Thyroid gland (tissue), 4 donors: Measurements from ENCODE around the gene ITGA8. TPM values are rescaled to one million over a fixed set of nuclear protein-coding genes. Genes with fewer than 3 reads are reported as not detected.

ENCODE experiments used
- DNase-seq, 2 donors: peaks; one replicate each; pipeline ENCODE4 v3.0.0-alpha.2; 2019
- H3K27ac ChIP-seq, 3 donors: fragments of 200-600 bp; sonication (generic); 1 replicate in 2 of 3; 2 replicates in 1 of 3; pipeline ENCODE4 v1.5.1; 2016 to 2019; ENCODE audit warnings: mild to moderate bottlenecking in 1 of 3, moderate library complexity in 1 of 3
- H3K27me3 ChIP-seq: fragments of 200-600 bp; sonication (generic); one replicate; pipeline ENCODE4 v1.5.1; 2019
- H3K36me3 ChIP-seq, 2 donors: fragments of 200-600 bp; sonication (generic); one replicate each; pipeline ENCODE4 v1.5.1; 2016 to 2019
- H3K4me1 ChIP-seq, 2 donors: fragments of 200-600 bp; sonication (generic); one replicate each; pipeline ENCODE4 v1.5.1; 2017 to 2019
- H3K4me3 ChIP-seq, 3 donors: fragments of 200-600 bp; sonication (generic); replicated peaks in 1 of 3; 1 replicate in 2 of 3; 2 replicates in 1 of 3; pipeline ENCODE4 v1.5.1; 2016; ENCODE audit warnings: mild to moderate bottlenecking in 1 of 3
- H3K9me3 ChIP-seq: fragments of 200-600 bp; sonication (generic); one replicate; pipeline ENCODE4 v1.5.1; 2017
- POLR2A ChIP-seq, 2 donors: fragments of 450-650 bp; IDR thresholded peaks; one replicate each; pipeline ENCODE4 v1.6.1; 2017; ENCODE audit warnings: antibody characterized with exemption in 2 of 2, mild to moderate bottlenecking in 2 of 2, moderate library complexity in 1 of 2
- WGBS, 2 donors: methylation state at CpG; one replicate each; pipeline ENCODE4 v1.1.5; 2017; 5-methylcytosine and 5-hydroxymethylcytosine counted together
- intact Hi-C: fragments of 100-400 bp; cut with DNase I; formaldehyde crosslinking; loops from one replicate; pipeline ENCODE4 v1.15.1; 2023
- total RNA-seq, 4 donors: library from RNA; depleted of rRNA; stranded (reverse); fragments of >200 nt; gene quantifications; one replicate each; pipeline ENCODE4 v1.2.3, GENCODE V29; 2016
- TF ChIP-seq, protein P1 (sequence below), 6 experiments: fragments of 200-600 bp in 3 of 6; fragments of 450-650 bp in 3 of 6; sonication (generic) in 3 of 6; IDR thresholded peaks; one replicate each; pipeline ENCODE4 v1.5.1; 2016 to 2019; ENCODE audit warnings: antibody characterized with exemption in 6 of 6, mild to moderate bottlenecking in 2 of 6, inconsistent platforms in 1 of 6, moderate library complexity in 1 of 6

The ITGA8 gene
- total RNA-seq, 4 donors from 2014 or later: 4.6 to 14.8 (median 4.9) TPM

DNA sequence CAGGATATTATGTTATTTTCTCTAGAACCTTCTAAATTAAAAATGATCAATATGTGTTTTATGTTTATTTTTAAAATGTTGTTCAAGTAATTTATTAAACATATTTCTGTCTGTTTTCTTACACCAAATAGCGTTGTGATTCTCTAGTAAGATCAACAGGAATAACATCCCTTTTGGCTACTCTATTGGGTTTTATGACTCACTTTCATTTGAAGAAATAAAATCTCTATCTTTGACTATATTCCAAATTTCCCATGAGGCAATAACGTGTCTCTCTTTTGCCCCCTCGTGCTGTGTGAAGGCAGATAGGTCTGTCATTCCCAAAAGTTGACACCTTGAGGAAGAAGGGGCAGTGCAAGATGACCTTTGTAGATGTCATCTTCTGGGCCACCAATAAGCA, 40.9 kb downstream of the ITGA8 start:
- Histone ChIP-seq H3K27me3 (no peaks in the 10 kb centered on the region), H3K9me3 (no peaks in the 10 kb centered on the region), H3K36me3 (no peaks in the 10 kb centered on the region), H3K4me3 (no peak overlapping the region), H3K4me1 (no peaks in the 10 kb centered on the region), H3K27ac (no peak overlapping the region)
- no peak for DNase-seq
- WGBS, 2 donors: 62 to 70% methylated on average over 3 of the region's 3 CpGs
- TF ChIP-seq, protein P1, sequence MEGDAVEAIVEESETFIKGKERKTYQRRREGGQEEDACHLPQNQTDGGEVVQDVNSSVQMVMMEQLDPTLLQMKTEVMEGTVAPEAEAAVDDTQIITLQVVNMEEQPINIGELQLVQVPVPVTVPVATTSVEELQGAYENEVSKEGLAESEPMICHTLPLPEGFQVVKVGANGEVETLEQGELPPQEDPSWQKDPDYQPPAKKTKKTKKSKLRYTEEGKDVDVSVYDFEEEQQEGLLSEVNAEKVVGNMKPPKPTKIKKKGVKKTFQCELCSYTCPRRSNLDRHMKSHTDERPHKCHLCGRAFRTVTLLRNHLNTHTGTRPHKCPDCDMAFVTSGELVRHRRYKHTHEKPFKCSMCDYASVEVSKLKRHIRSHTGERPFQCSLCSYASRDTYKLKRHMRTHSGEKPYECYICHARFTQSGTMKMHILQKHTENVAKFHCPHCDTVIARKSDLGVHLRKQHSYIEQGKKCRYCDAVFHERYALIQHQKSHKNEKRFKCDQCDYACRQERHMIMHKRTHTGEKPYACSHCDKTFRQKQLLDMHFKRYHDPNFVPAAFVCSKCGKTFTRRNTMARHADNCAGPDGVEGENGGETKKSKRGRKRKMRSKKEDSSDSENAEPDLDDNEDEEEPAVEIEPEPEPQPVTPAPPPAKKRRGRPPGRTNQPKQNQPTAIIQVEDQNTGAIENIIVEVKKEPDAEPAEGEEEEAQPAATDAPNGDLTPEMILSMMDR (IDR thresholded peaks at IDR 0.05): no peak
- no peak for TF ChIP-seq POLR2A (IDR thresholded peaks at IDR 0.05)
- intact Hi-C loops: no loop called here

DNA sequence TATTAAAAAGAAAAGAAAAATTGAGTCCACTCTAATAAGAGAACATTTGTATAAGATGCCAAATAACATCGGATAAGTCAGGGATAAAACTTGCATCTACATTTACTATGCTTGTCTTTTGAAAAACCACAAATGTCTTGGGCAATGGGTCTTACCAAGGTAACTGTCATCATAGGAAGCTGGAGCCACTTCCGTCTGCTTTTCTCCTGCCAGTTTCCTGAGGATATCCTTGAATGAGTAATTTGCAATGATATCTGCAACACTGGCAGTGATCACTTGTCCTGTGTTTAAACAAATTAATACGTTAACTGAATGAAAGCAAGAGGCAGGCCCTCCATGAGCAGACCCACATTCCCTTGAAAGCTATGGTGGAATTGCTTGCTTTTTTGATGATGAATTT, 47.3 kb downstream of the ITGA8 start:
- H3K4me3 ChIP-seq: no peak overlapping the region
- H3K9me3 ChIP-seq: no peaks in the 10 kb centered on the region
- no peaks in the 10 kb centered on the region for H3K36me3 ChIP-seq
- H3K27me3 ChIP-seq: no peaks in the 10 kb centered on the region
- WGBS, 2 donors: 68 to 83% methylated on average over 3 of the region's 3 CpGs
- H3K4me1 ChIP-seq: no peaks in the 10 kb centered on the region
- no peak for TF ChIP-seq POLR2A (IDR thresholded peaks at IDR 0.05)
- TF ChIP-seq, protein P1 (IDR thresholded peaks at IDR 0.05): no peak
- intact Hi-C loops: no loop called here
- no peak for DNase-seq
- H3K27ac ChIP-seq: no peak overlapping the region

DNA sequence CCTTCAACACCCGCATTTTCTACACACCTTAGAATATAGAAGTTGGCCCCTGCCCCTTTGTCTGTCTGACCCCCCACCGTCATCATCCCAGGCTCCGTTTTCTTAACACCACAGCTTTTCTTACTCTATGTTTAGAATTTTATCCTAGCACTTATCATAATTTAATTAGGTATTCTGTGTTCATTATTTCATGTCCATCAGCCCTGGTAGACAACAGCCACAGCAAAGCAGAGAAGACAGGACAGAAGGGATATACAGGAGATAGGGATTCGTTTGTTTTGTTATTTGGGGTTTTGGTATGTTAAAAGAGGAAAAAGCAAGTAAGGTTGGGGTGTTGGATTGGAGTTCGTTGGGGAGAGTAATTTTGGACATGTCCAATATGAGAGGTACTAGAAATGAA, 48.8 kb downstream of the ITGA8 start:
- Histone ChIP-seq H3K27me3 (no peaks in the 10 kb centered on the region), H3K36me3 (no peaks in the 10 kb centered on the region), H3K4me3 (no peak overlapping the region), H3K27ac (no peak overlapping the region), H3K4me1 (no peaks in the 10 kb centered on the region), H3K9me3 (no peaks in the 10 kb centered on the region)
- intact Hi-C loops: no loop called here
- no peak for DNase-seq
- no peak for TF ChIP-seq POLR2A (IDR thresholded peaks at IDR 0.05)
- TF ChIP-seq, protein P1 (IDR thresholded peaks at IDR 0.05): no peak
- 68% methylated on average over 5 of the region's 5 CpGs for WGBS, 2 donors

DNA sequence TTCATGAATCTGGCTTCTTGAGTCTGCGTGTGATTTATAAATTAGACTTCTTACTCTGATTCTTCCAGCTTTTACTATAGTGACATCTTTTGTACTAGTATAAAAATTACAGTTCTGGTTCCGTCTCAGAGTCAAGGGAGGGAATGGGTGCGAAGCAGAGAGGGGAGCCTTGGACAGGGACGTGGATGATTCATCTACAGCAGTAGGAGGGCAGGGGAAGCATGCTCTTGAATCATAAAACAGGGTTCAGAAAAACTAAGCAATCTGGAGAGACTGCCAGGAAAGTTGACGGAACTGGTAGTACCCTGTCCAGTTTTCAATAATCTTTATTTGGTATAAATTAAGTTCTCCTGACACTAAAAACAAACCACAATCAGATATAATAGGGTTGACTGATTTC, 58.1 kb downstream of the ITGA8 start:
- H3K27ac ChIP-seq: no peak overlapping the region
- no peak for DNase-seq

GRCh38 chr10:15660990-15661389, 58.7 kb downstream of the ITGA8 start:
- Histone ChIP-seq H3K36me3 (no peaks in the 10 kb centered on the region), H3K4me3 (no peak overlapping the region), H3K4me1 (no peaks in the 10 kb centered on the region), H3K27me3 (no peaks in the 10 kb centered on the region), H3K9me3 (no peaks in the 10 kb centered on the region), H3K27ac (no peak overlapping the region)
- no peak for DNase-seq
- 54 to 57% methylated on average over 5 of the region's 5 CpGs for WGBS, 2 donors
- TF ChIP-seq, protein P1 (IDR thresholded peaks at IDR 0.05): no peak
- TF ChIP-seq POLR2A (IDR thresholded peaks at IDR 0.05): no peak
- intact Hi-C loops: no loop called here

More for the DNA sequence above, 58.1 kb downstream of the ITGA8 start:
- no peaks in the 10 kb centered on the region for H3K9me3 ChIP-seq
- H3K27me3 ChIP-seq: no peaks in the 10 kb centered on the region
- WGBS, 2 donors: 77 to 82% methylated on average over 5 of the region's 5 CpGs
- intact Hi-C loops: no loop called here
- no peaks in the 10 kb centered on the region for H3K36me3 ChIP-seq
- TF ChIP-seq POLR2A (IDR thresholded peaks at IDR 0.05): no peak
- TF ChIP-seq, protein P1 (IDR thresholded peaks at IDR 0.05): no peak
- H3K4me1 ChIP-seq: no peaks in the 10 kb centered on the region
- H3K4me3 ChIP-seq: no peak overlapping the region
